ENCODE data around the gene TSEN34.
"Not testable (repeated sequence)": the region's sequence is repeated elsewhere in the genome, so short reads cannot be mapped to it uniquely, and the experiment has no call there.

The TSEN34 gene

GRCh38 chr19:54240372-54241336, 49.5 kb downstream of the TSEN34 start:
- DNase-seq = not testable (repeated sequence)

GRCh38 chr19:54242234-54242633, 51.1 kb downstream of the TSEN34 start:
- not testable (repeated sequence) for DNase-seq

GRCh38 chr19:54242646-54243045, 51.5 kb downstream of the TSEN34 start, which contains the start of gene LILRA6:
Gene LILRA6, minus strand, starts transcription at chr19:54242790.
- DNase-seq = not testable (repeated sequence)

GRCh38 chr19:54243809-54244208, 52.7 kb downstream of the TSEN34 start:
- DNase-seq = not testable (repeated sequence)

Data from activated CD4-positive, CD25-positive, alpha-beta regulatory T cell (primary cell).